ENCODE measurements around the gene C3orf85. TPM values are rescaled to one million over a fixed set of nuclear protein-coding genes. Genes with fewer than 3 reads are reported as not detected.

The C3orf85 gene
- polyA plus RNA-seq (2011; rRNA removed), result not detected in 2 replicates
- not detected in 2 replicates for polyA minus RNA-seq (2011; rRNA and poly(A)+ RNA removed)

GRCh38 chr3:109136523-109136922 lies at the start of gene C3orf85:
Gene C3orf85, plus strand, starts transcription at chr3:109136719. Its CDS starts 129 bp downstream, at chr3:109136848.
- Histone ChIP-seq H3K27me3 (ENCODE audit: control insufficient read depth, insufficient read depth, low read length) (no peaks in the 10 kb centered on the region), H3K36me3 (ENCODE audit: control insufficient read depth, insufficient read depth, low read length) (no peaks in the 10 kb centered on the region), H3K4me3 (ENCODE audit: low read depth, low read length) (no peak within 1 kb of the TSS)
- ChIA-PET CTCF (interaction anchor here (0.6 kb wide), 1 partner anchor 17 kb away, joined by 3 read pairs; no protein-coding TSS in a partner anchor), POLR2A (no interaction called here)
- no peak for TF ChIP-seq CTCF (IDR thresholded peaks at IDR 0.05; ENCODE audit: insufficient read depth, low read depth, low read length)
- no peak for DNase-seq (ENCODE audit: low read depth)

GRCh38 chr3:109089265-109089664 lies 47.3 kb upstream of the C3orf85 start:
- CTCF ChIA-PET, result no interaction called here
- TF ChIP-seq CTCF (IDR thresholded peaks at IDR 0.05; ENCODE audit: insufficient read depth, low read depth, low read length), result no peak
- POLR2A ChIA-PET, result no interaction called here
- DNase-seq (ENCODE audit: low read depth), result no peak
- H3K27me3 ChIP-seq (ENCODE audit: control insufficient read depth, insufficient read depth, low read length), result no peaks in the 10 kb centered on the region
- no peaks in the 10 kb centered on the region for H3K36me3 ChIP-seq (ENCODE audit: control insufficient read depth, insufficient read depth, low read length)
- H3K4me3 ChIP-seq (ENCODE audit: low read depth, low read length), result no peak overlapping the region

- Histone ChIP-seq H3K36me3 (ENCODE audit: control insufficient read depth, insufficient read depth, low read length) (no peaks in the 10 kb centered on the region), H3K27me3 (ENCODE audit: control insufficient read depth, insufficient read depth, low read length) (no peaks in the 10 kb centered on the region), H3K4me3 (ENCODE audit: low read depth, low read length) (no peak overlapping the region)
- ChIA-PET POLR2A (no interaction called here), CTCF (no interaction called here)
- DNase-seq (ENCODE audit: low read depth), result no peak
- no peak for TF ChIP-seq CTCF (IDR thresholded peaks at IDR 0.05; ENCODE audit: insufficient read depth, low read depth, low read length)
Measured at GRCh38 chr3:109091846-109092245, 44.7 kb upstream of the C3orf85 start.

- DNase-seq (ENCODE audit: low read depth), result no peak
- Histone ChIP-seq H3K36me3 (ENCODE audit: control insufficient read depth, insufficient read depth, low read length) (no peaks in the 10 kb centered on the region), H3K27me3 (ENCODE audit: control insufficient read depth, insufficient read depth, low read length) (no peaks in the 10 kb centered on the region), H3K4me3 (ENCODE audit: low read depth, low read length) (no peak overlapping the region)
- ChIA-PET POLR2A (no interaction called here), CTCF (interaction anchor here (0.8 to 1.3 kb wide), 2 partner anchors 8 to 11 kb away, joined by 3 read pairs; no protein-coding TSS in a partner anchor)
- no peak for TF ChIP-seq CTCF (IDR thresholded peaks at IDR 0.05; ENCODE audit: insufficient read depth, low read depth, low read length)
Measured at GRCh38 chr3:109093561-109093960, 43.0 kb upstream of the C3orf85 start.

GRCh38 chr3:109095166-109095565 lies 41.4 kb upstream of the C3orf85 start:
- TF ChIP-seq CTCF (IDR thresholded peaks at IDR 0.05; ENCODE audit: insufficient read depth, low read depth, low read length), result no peak
- H3K27me3 ChIP-seq (ENCODE audit: control insufficient read depth, insufficient read depth, low read length), result no peaks in the 10 kb centered on the region
- no peak for DNase-seq (ENCODE audit: low read depth)
- no peak overlapping the region for H3K4me3 ChIP-seq (ENCODE audit: low read depth, low read length)
- POLR2A ChIA-PET, result no interaction called here
- H3K36me3 ChIP-seq (ENCODE audit: control insufficient read depth, insufficient read depth, low read length), result no peaks in the 10 kb centered on the region
- CTCF ChIA-PET, result no interaction called here
